A549 (cell line): ENCODE data around the gene HSFX3. TPM values are rescaled to one million over a fixed set of nuclear protein-coding genes. Genes with fewer than 3 reads are reported as not detected.
"Not testable (repeated sequence)": the region's sequence is repeated elsewhere in the genome, so short reads cannot be mapped to it uniquely, and the experiment has no call there.

Experiments used
- ATAC-seq, 2 experiments: fragments of 200-7000 bp in 1 of 2; fragments of >200 bp in 1 of 2; cut with Nextera tagmentation in 1 of 2; cut with Tn5 transposase in 1 of 2; 3 replicates each; pipeline versions ENCODE4 v1.8.0 to v1.9.1; 2018 to 2020; ENCODE audit warnings: mild to moderate bottlenecking in 1 of 2, moderate library complexity in 1 of 2
- CTCF ChIA-PET: fragments of 300-600 bp; sonication (Branson Sonifier 250); formaldehyde crosslinking; extraction: SDS; loops from one replicate; lab custom pipeline; 2021; ENCODE audit warnings: antibody characterized with exemption, inconsistent platforms; lab: Yijun Ruan, JAX
- POLR2A ChIA-PET: fragments of 350-600 bp; formaldehyde crosslinking; extraction: SDS; loops from one replicate; lab custom pipeline; 2021; ENCODE audit warnings: antibody characterized with exemption, inconsistent platforms; lab: Yijun Ruan, JAX
- DNase-seq, 2 experiments: peaks; one replicate each; pipeline versions ENCODE4 v3.0.0 to v3.0.0-alpha.2; 2011 to 2016; ENCODE audit warnings: low read depth in 1 of 2, low spot score in 1 of 2
- FAIRE-seq: peaks from 2 replicates; lab custom pipeline; 2011; peaks lifted over from hg19 to GRCh38; lab: Jason Lieb, UNC
- H3K27ac ChIP-seq, 2 experiments: fragments of >200 bp; sonication (Bioruptor Twin); formaldehyde crosslinking; 3 replicates each; pipeline ENCODE4 v1.5.1; 2016 to 2017
- H3K4me1 ChIP-seq: fragments of >200 bp; sonication (Bioruptor Twin); formaldehyde crosslinking; 3 replicates; pipeline ENCODE4 v1.6.1; 2016
- H3K4me2 ChIP-seq: fragments of >200 bp; sonication (Bioruptor Twin); formaldehyde crosslinking; 3 replicates; pipeline ENCODE4 v1.6.1; 2016
- H3K4me3 ChIP-seq: fragments of >200 bp; sonication (Bioruptor Twin); formaldehyde crosslinking; 3 replicates; pipeline ENCODE4 v1.5.1; 2016
- H3K9me3 ChIP-seq: fragments of >200 bp; sonication (Bioruptor Twin); formaldehyde crosslinking; 3 replicates; pipeline ENCODE4 v1.6.1; 2016
- BHLHE40 ChIP-seq: IDR thresholded peaks from 2 replicates; pipeline ENCODE4 v1.6.1; 2012; ENCODE audit warnings: low read depth, low read length, inconsistent platforms
- CBX2 ChIP-seq: fragments of 200-600 bp; sonication (generic); IDR thresholded peaks from 2 replicates; pipeline ENCODE4 v1.6.1; 2016; ENCODE audit warnings: low read depth, mild to moderate bottlenecking, borderline replicate concordance
- FOSL2 ChIP-seq, 2 experiments: fragments of 450-650 bp in 1 of 2; fragments of >200 bp in 1 of 2; sonication (Bioruptor Twin) in 1 of 2; formaldehyde crosslinking; IDR thresholded peaks; 2 replicates each; pipeline versions ENCODE4 v1.5.0 to v1.6.1; 2016 to 2020; ENCODE audit warnings: mild to moderate bottlenecking in 1 of 2, moderate library complexity in 1 of 2
- FOXS1 ChIP-seq: fragments of 250-450 bp; sonication (Bioruptor Pico); IDR thresholded peaks from 2 replicates; pipeline ENCODE4 v1.5.0; 2020; ENCODE audit warnings: mild to moderate bottlenecking, moderate library complexity
- HDAC2 ChIP-seq: fragments of 200-600 bp; sonication (generic); IDR thresholded peaks from 2 replicates; pipeline ENCODE4 v1.6.1; 2016
- HOXB13 ChIP-seq: fragments of 250-450 bp; sonication (Bioruptor Pico); IDR thresholded peaks from 2 replicates; pipeline ENCODE4 v1.5.0; 2020; ENCODE audit warnings: low read depth, mild to moderate bottlenecking, moderate library complexity
- HOXB5 ChIP-seq: fragments of 250-450 bp; sonication (Bioruptor Pico); IDR thresholded peaks from 2 replicates; pipeline ENCODE4 v1.5.0; 2020; ENCODE audit warnings: mild to moderate bottlenecking, moderate library complexity
- KDM5A ChIP-seq: fragments of 200-600 bp; sonication (generic); IDR thresholded peaks from 2 replicates; pipeline ENCODE4 v1.6.1; 2016; ENCODE audit warnings: antibody characterized with exemption, mild to moderate bottlenecking
- PHF8 ChIP-seq: fragments of 200-600 bp; sonication (generic); IDR thresholded peaks from 2 replicates; pipeline ENCODE4 v1.6.1; 2016; ENCODE audit warnings: low read depth, mild to moderate bottlenecking, antibody characterized with exemption, moderate library complexity, borderline replicate concordance
- RARB ChIP-seq: fragments of 250-450 bp; sonication (Bioruptor Pico); IDR thresholded peaks from 2 replicates; pipeline ENCODE4 v1.8.0; 2021; ENCODE audit warnings: mild to moderate bottlenecking, moderate library complexity
- ZFP36 ChIP-seq: fragments of 450-650 bp; IDR thresholded peaks from 2 replicates; pipeline ENCODE4 v1.6.1; 2014; ENCODE audit warnings: borderline replicate concordance; ENCODE audit not compliant: partially characterized antibody
- WGBS: methylation state at CpG from one replicate; pipeline ENCODE4 v1.1.6; 2017; ENCODE audit errors: missing lambda C conversion rate; 5-methylcytosine and 5-hydroxymethylcytosine counted together
- polyA plus RNA-seq, 4 experiments: library from polyadenylated mRNA; depleted of rRNA in 3 of 4; stranded (reverse); fragments of >200 nt; fragmentation: RNase III in 1 of 4; extraction: RNeasy Plus Mini Kit Qiagen cat#74134 plus additional on column Dnase treatment in 1 of 4; gene quantifications; 2 replicates in 3 of 4; 3 replicates in 1 of 4; pipeline ENCODE4 v1.2.3, GENCODE V29; 2011 to 2017
- TF ChIP-seq, protein P1 (sequence below): fragments of 250-450 bp; sonication (Bioruptor Pico); IDR thresholded peaks from 2 replicates; pipeline ENCODE4 v1.5.0; 2021; ENCODE audit warnings: mild to moderate bottlenecking, moderate library complexity, borderline replicate concordance

Gene HSFX3
- polyA plus RNA-seq, 2 of the 4 experiments (the other 2 are of a cell fraction) = not detected

DNA sequence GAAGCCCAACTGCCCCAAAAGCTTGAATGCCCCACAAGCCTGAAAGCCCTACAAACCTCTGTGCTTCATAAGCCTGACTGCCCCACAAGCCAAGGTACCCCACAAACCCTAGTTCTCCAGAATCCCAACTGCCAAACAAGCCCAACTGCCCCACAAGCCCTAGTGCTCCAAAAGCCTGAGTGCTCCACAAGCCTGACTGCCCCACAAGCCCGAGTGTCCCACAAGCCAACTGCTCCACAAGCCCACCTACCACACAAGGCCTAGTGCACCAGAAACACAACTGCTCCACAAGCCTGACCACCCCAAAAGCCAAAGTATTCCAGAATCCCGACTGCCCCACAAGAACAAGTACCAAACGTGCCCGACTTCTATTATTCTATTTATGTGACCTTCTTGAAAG lies 13.6 kb upstream of the HSFX3 start:
- FAIRE-seq = no peak
- H3K4me3 ChIP-seq = no peak overlapping the region
- no peak overlapping the region for H3K27ac ChIP-seq
- DNase-seq = no peak
- CTCF ChIA-PET = no interaction called here
- H3K4me1 ChIP-seq = no peaks in the 10 kb centered on the region
- POLR2A ChIA-PET = no interaction called here
- no peaks in the 10 kb centered on the region for H3K9me3 ChIP-seq
- no peak overlapping the region for H3K4me2 ChIP-seq
- no peak for ATAC-seq
- 67% methylated on average over 3 of the region's 4 CpGs for WGBS
- TF ChIP-seq FOSL2 (IDR thresholded peaks at IDR 0.05) (no peak), FOSL2 (CRISPR knock-in tag; IDR thresholded peaks at IDR 0.05) (no peak), HOXB13 (CRISPR knock-in tag) (no peak), CBX2 (no peak), KDM5A (no peak), PHF8 (no peak), RARB (CRISPR knock-in tag) (no peak), HDAC2 (no peak), FOXS1 (CRISPR knock-in tag) (no peak), BHLHE40 (no peak), HOXB5 (CRISPR knock-in tag) (no peak), ZFP36 (no peak)
- TF ChIP-seq, protein P1, sequence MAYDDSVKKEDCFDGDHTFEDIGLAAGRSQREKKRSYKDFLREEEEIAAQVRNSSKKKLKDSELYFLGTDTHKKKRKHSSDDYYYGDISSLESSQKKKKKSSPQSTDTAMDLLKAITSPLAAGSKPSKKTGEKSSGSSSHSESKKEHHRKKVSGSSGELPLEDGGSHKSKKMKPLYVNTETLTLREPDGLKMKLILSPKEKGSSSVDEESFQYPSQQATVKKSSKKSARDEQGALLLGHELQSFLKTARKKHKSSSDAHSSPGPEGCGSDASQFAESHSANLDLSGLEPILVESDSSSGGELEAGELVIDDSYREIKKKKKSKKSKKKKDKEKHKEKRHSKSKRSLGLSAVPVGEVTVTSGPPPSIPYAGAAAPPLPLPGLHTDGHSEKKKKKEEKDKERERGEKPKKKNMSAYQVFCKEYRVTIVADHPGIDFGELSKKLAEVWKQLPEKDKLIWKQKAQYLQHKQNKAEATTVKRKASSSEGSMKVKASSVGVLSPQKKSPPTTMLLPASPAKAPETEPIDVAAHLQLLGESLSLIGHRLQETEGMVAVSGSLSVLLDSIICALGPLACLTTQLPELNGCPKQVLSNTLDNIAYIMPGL (CRISPR knock-in tag) = no peak

DNA sequence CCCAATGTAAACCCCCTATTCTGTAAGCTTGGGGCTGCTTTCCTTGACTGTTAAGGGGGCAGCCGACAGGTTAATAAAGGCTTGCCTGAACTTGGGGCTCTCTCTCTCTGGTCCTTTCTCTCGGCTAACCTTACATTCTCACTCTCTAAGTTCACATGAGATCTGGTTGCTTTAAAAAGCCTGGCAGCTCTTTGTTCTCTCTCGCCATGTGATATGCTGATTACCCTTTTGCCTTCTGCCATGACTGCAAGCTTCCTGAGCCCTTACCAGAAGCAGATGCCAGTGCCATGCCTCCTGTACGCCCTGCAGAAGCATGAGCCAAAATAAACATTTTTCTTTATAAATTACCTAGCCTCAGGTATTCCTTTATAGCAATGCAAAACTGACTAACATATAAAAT lies 5.5 kb upstream of the HSFX3 start:
- H3K4me3 ChIP-seq, CTCF ChIA-PET, FAIRE-seq, POLR2A ChIA-PET, H3K4me1 ChIP-seq, H3K4me2 ChIP-seq, DNase-seq, H3K27ac ChIP-seq, H3K9me3 ChIP-seq, ATAC-seq: not testable (repeated sequence)
- no CpG with 5 or more reads among the region's 4 CpGs for WGBS

DNA sequence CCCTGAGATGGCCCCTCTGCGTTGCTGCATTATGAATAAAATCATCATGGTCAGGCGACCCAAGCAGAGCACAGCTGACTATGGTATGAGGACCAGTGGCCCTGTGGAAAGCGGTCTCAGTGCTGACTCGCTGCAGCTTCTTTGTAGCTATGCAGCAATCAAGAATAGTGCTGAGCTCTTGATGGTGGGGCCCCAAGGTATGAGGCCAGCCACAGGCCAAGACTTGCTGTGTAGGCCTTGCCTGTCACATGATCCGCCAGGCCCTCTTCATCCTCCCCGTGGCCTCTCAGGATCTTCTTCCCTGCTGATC lies 2.2 kb upstream of the HSFX3 start:
- DNase-seq, CTCF ChIA-PET, H3K9me3 ChIP-seq, H3K4me3 ChIP-seq, ATAC-seq, H3K4me1 ChIP-seq, POLR2A ChIA-PET, H3K4me2 ChIP-seq, H3K27ac ChIP-seq, FAIRE-seq: not testable (repeated sequence)
- no CpG with 5 or more reads among the region's 6 CpGs for WGBS

DNA sequence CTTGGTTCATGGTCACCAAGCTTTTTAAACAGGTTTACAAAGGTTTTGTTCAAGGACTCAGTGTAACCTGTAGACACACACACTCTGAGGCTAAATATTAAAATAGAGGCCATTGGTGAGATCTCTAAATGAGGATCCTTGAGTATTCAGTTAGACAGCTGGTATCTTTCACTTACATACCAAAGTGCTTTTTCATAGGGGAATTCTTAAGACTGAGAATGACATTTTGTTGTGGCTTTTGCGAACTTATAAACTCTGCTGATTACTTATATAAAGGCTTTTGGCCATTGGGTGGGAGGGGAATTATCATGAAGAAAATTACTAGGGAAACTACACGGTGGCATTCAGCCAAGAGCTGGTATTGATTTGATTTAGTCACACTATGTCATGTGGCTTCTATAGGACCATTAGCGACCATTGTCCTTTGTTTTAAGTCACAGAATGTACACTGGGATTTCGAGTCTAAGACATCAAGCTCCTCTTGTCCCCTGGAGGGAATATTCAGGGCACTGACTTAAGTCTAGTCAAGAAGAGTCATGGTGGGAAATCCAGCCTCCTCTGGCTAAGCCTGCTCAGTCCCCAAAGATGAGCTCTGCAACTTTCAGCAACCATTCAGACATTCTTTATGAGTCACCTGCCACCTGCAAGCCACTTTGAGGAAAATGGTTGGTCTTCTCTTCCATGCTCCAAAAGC lies 1.7 kb upstream of the HSFX3 start:
- H3K4me1 ChIP-seq, ATAC-seq, H3K4me2 ChIP-seq, H3K27ac ChIP-seq, CTCF ChIA-PET, H3K9me3 ChIP-seq, POLR2A ChIA-PET, FAIRE-seq, DNase-seq, H3K4me3 ChIP-seq: not testable (repeated sequence)
- no CpG with 5 or more reads among the region's 4 CpGs for WGBS

DNA sequence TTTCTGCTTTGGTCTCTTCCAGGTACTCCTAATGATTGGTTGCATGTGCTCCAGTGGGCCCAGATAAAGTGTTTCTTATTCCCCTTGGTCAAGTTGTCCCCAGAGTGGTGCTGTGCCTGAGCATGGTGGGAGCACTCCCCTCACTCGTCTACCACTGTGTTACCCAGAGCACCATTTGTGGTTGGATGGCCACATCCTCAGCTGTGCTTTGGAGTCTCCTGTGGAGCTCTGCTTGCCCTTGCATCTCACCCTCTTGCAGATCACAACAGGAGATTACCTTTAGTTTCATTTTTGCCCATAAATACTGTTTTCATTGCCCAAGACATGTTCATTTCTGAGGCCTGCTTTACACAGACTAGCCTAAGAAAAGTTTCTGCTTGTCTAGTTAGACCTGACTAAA lies 730 bp upstream of the HSFX3 start:
- H3K4me3 ChIP-seq, POLR2A ChIA-PET, H3K27ac ChIP-seq, H3K4me1 ChIP-seq, CTCF ChIA-PET, H3K4me2 ChIP-seq, ATAC-seq, FAIRE-seq, DNase-seq, H3K9me3 ChIP-seq: not testable (repeated sequence)
- 100% methylated on average over 1 of the region's 1 CpG for WGBS

DNA sequence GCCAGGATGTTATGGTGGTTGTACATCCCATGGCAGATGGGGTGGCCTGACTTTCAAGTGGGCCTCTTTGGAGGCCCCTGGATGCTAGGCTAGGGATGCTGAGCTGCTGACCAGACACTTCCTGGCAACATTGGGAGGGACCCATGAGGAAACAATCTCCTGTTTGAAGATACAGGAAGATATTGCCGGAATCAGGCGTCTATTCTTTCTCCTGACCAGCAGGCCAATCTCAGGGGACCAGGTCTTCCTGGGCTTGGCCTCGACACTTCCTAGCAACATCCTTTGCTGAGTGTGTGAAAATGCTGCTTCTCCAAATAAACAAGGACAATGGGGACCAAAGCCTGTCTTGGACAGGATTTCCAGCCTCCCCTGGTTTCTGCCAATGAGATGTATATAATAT lies 1.9 kb downstream of the HSFX3 start:
- H3K4me1 ChIP-seq, POLR2A ChIA-PET, H3K4me2 ChIP-seq, ATAC-seq, H3K9me3 ChIP-seq, DNase-seq, H3K27ac ChIP-seq, CTCF ChIA-PET, H3K4me3 ChIP-seq: not testable (repeated sequence)
- WGBS = no CpG with 5 or more reads among the region's 3 CpGs
- FAIRE-seq = peak; percentile 88

DNA sequence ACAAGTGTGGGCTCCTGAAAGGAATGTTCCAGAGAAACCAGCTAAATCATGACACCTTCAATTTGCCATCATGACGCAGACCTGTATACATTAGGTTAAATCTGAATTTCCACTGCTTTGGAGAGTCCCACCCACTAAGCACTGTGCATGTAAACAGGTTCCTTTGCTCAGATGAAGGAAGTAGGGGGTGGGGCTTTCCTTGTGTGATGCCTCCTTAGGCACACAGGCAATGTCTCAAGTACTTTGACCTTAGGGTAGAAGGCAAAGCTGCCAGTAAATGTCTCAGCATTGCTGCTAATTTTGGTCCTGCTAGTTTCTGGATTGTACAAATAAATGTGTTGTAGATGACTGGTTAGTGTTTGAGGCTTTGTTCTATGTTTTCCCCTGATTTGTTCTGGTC lies 2.8 kb downstream of the HSFX3 start:
- H3K4me2 ChIP-seq, DNase-seq, H3K4me3 ChIP-seq, H3K4me1 ChIP-seq, H3K27ac ChIP-seq, FAIRE-seq, ATAC-seq, POLR2A ChIA-PET, H3K9me3 ChIP-seq, CTCF ChIA-PET: not testable (repeated sequence)
- 100% methylated on average over 1 of the region's 1 CpG for WGBS
